Glutamatergic neuron (in vitro differentiated cells): ENCODE data around the gene DLG1. TPM values are rescaled to one million over a fixed set of nuclear protein-coding genes. Genes with fewer than 3 reads are reported as not detected.
"Not testable (repeated sequence)": the region's sequence is repeated elsewhere in the genome, so short reads cannot be mapped to it uniquely, and the experiment has no call there.

Source experiments
- DNase-seq: peaks from one replicate; pipeline ENCODE4 v3.0.0; 2022
- H3K27ac Mint-ChIP-seq: one replicate; pipeline ENCODE4 v1.8.0; 2020; ENCODE audit warnings: mild to moderate bottlenecking, mixed read lengths, inconsistent platforms; ENCODE audit not compliant: unreplicated experiment
- H3K27me3 Mint-ChIP-seq: one replicate; pipeline ENCODE4 v1.8.0; 2020; ENCODE audit warnings: mild to moderate bottlenecking, moderate library complexity, mixed read lengths, inconsistent platforms; ENCODE audit not compliant: unreplicated experiment
- H3K36me3 Mint-ChIP-seq: one replicate; pipeline ENCODE4 v1.8.0; 2020; ENCODE audit warnings: mild to moderate bottlenecking, mixed read lengths, inconsistent platforms; ENCODE audit not compliant: unreplicated experiment
- H3K4me1 Mint-ChIP-seq: one replicate; pipeline ENCODE4 v1.8.0; 2020; ENCODE audit warnings: mild to moderate bottlenecking, low read depth, mixed read lengths, inconsistent platforms; ENCODE audit not compliant: unreplicated experiment
- H3K4me3 Mint-ChIP-seq: one replicate; pipeline ENCODE4 v1.8.0; 2020; ENCODE audit warnings: mild to moderate bottlenecking, mixed read lengths, inconsistent platforms; ENCODE audit not compliant: unreplicated experiment
- H3K9me3 Mint-ChIP-seq: one replicate; pipeline ENCODE4 v1.8.0; 2020; ENCODE audit warnings: mild to moderate bottlenecking, moderate library complexity, mixed read lengths, inconsistent platforms; ENCODE audit not compliant: unreplicated experiment
- total RNA-seq: library from RNA; stranded (reverse); fragmentation: NEBNext Ultra II Directional; extraction: Animal tissue kit (Norgen Biotek cat#: 25700); gene quantifications from one replicate; pipeline ENCODE4 v1.2.1, GENCODE V29; 2021; ENCODE audit not compliant: unreplicated experiment
- TF ChIP-seq, protein P1 (sequence below): fragments of 200-600 bp; sonication (generic); IDR thresholded peaks from one replicate; pipeline ENCODE4 v1.5.0; 2021; ENCODE audit not compliant: partially characterized antibody, unreplicated experiment

The DLG1 gene
- total RNA-seq, 1 donor from 2014 or later, result 66.0 TPM

- Mint-ChIP-seq H3K9me3 (no peaks in the 10 kb centered on the region), H3K4me3 (no peak overlapping the region), H3K36me3 (no peaks in the 10 kb centered on the region), H3K27ac (no peak overlapping the region), H3K4me1 (no peaks in the 10 kb centered on the region), H3K27me3 (no peaks in the 10 kb centered on the region)
- TF ChIP-seq, protein P1, sequence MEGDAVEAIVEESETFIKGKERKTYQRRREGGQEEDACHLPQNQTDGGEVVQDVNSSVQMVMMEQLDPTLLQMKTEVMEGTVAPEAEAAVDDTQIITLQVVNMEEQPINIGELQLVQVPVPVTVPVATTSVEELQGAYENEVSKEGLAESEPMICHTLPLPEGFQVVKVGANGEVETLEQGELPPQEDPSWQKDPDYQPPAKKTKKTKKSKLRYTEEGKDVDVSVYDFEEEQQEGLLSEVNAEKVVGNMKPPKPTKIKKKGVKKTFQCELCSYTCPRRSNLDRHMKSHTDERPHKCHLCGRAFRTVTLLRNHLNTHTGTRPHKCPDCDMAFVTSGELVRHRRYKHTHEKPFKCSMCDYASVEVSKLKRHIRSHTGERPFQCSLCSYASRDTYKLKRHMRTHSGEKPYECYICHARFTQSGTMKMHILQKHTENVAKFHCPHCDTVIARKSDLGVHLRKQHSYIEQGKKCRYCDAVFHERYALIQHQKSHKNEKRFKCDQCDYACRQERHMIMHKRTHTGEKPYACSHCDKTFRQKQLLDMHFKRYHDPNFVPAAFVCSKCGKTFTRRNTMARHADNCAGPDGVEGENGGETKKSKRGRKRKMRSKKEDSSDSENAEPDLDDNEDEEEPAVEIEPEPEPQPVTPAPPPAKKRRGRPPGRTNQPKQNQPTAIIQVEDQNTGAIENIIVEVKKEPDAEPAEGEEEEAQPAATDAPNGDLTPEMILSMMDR, result no peak
- no peak for DNase-seq
These were observed 101.1 kb downstream of the DLG1 start for GRCh38 chr3:197197334-197197733.

DNA sequence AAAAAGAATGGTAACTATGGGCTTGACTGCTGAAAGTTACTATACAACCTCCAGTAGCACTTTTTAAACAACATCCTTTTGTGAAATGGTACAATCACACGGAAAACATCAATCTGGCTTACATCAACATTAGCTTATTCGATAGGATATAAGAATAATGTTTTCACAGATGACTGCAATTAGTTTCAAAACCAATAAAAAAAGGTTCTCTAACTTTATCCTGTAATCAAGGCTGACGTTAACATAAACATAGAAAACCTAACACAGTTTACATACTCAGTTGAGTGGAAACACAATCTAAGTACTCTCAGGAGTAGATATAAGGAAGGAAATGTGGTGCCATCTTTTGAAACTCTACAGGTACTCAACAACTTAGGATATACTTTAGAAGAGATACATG is 102.2 kb downstream of the DLG1 start:
- no peak overlapping the region for H3K27ac Mint-ChIP-seq
- H3K36me3 Mint-ChIP-seq, result no peaks in the 10 kb centered on the region
- H3K4me3 Mint-ChIP-seq, result no peak overlapping the region
- no peaks in the 10 kb centered on the region for H3K27me3 Mint-ChIP-seq
- TF ChIP-seq, protein P1, result no peak
- H3K4me1 Mint-ChIP-seq, result peaks cover 2% of the 10 kb centered on the region
- H3K9me3 Mint-ChIP-seq, result no peaks in the 10 kb centered on the region
- DNase-seq, result no peak

DNA sequence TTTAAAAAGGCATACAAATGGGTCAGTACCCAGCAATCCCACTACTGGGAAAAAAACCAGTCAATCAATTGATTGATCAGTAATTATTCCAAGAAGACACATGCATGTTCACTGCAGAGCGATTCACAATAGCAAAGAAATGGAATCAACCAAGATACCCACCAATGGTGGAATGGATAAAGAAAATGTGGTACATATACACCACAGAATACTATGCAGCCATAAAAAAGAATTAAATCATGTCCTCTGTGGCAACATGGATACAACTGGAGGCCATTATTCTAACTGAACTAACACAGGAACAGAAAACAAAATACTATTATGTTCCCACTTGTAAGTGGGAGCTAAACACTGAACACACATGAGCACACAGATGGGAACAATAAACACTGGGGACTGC is 103.1 kb downstream of the DLG1 start:
- H3K27ac Mint-ChIP-seq, result no peak overlapping the region
- no peaks in the 10 kb centered on the region for H3K27me3 Mint-ChIP-seq
- H3K9me3 Mint-ChIP-seq, result no peaks in the 10 kb centered on the region
- no peak for DNase-seq
- H3K4me3 Mint-ChIP-seq, result no peak overlapping the region
- TF ChIP-seq, protein P1, result no peak
- H3K36me3 Mint-ChIP-seq, result no peaks in the 10 kb centered on the region
- peaks cover 4% of the 10 kb centered on the region for H3K4me1 Mint-ChIP-seq

- not testable (repeated sequence) for H3K27ac Mint-ChIP-seq, H3K27me3 Mint-ChIP-seq, H3K36me3 Mint-ChIP-seq
These were observed 104.7 kb downstream of the DLG1 start for GRCh38 chr3:197193759-197194158.

DNA sequence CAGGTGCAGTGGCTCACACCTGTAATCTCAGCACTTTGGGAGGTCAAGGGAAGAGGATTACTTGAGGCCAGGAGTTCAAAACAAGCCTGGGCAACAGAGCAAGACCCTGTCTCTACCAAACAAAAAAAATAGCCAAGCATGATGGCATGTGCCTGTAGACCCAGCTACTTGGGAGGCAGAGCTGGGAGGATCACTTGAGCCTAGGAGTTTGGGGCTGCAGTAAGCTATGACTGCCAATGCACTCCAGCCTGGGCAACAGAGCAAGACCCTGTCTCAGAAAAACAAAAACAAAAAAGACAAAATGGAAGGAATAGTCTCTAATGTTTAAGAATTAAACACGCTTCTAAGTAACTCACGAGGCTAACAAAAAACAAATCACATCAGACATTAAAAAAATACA is 106.5 kb downstream of the DLG1 start:
- TF ChIP-seq, protein P1, result no peak
- H3K27me3 Mint-ChIP-seq, result no peaks in the 10 kb centered on the region

More at GRCh38 chr3:197193759-197194158, 104.7 kb downstream of the DLG1 start:
- not testable (repeated sequence) for H3K9me3 Mint-ChIP-seq, DNase-seq, H3K4me1 Mint-ChIP-seq, H3K4me3 Mint-ChIP-seq

GRCh38 chr3:197189623-197190022 is 108.8 kb downstream of the DLG1 start:
- no peak for DNase-seq
- TF ChIP-seq, protein P1, result no peak
- H3K27me3 Mint-ChIP-seq, result no peaks in the 10 kb centered on the region
- no peaks in the 10 kb centered on the region for H3K36me3 Mint-ChIP-seq
- no peak overlapping the region for H3K27ac Mint-ChIP-seq
- no peak overlapping the region for H3K4me3 Mint-ChIP-seq
- H3K4me1 Mint-ChIP-seq, result peaks cover 10% of the 10 kb centered on the region
- H3K9me3 Mint-ChIP-seq, result no peaks in the 10 kb centered on the region

More for the DNA sequence above, 106.5 kb downstream of the DLG1 start:
- Mint-ChIP-seq H3K4me1 (peaks cover 7% of the 10 kb centered on the region), H3K4me3 (no peak overlapping the region), H3K9me3 (no peaks in the 10 kb centered on the region), H3K36me3 (no peaks in the 10 kb centered on the region), H3K27ac (no peak overlapping the region)
- DNase-seq, result no peak
